HEK293 (cell line): ENCODE measurements around the gene TNFSF12.
A peak's percentile ranks its signal among the peaks of the same experiment; 100 is the strongest.

Source experiments
- CTCF ChIA-PET: fragments of 350-600 bp; formaldehyde crosslinking; extraction: SDS; loops from one replicate; lab custom pipeline; 2021; ENCODE audit warnings: antibody characterized with exemption; lab: Yijun Ruan, JAX
- POLR2A ChIA-PET: fragments of 300-600 bp; formaldehyde crosslinking; extraction: SDS; loops from one replicate; lab custom pipeline; 2020; ENCODE audit warnings: antibody characterized with exemption, inconsistent platforms; lab: Yijun Ruan, JAX
- H3K27ac ChIP-seq: fragments of 200-500 bp; sonication (Bioruptor generic); 2 replicates; pipeline ENCODE4 v1.5.1; 2014; ENCODE audit warnings: low read depth, low read length, control low read depth, inconsistent platforms; ENCODE audit errors: extremely low read depth
- H3K36me3 ChIP-seq, 2 experiments: fragments of 200-500 bp in 1 of 2; sonication (Bioruptor generic) in 1 of 2; 1 replicate in 1 of 2; 2 replicates in 1 of 2; pipeline ENCODE4 v1.5.1; 2014 to 2017; ENCODE audit warnings: inconsistent platforms in 2 of 2, low read length in 2 of 2; ENCODE audit not compliant: control insufficient read depth in 2 of 2, insufficient read depth in 1 of 2
- H3K4me1 ChIP-seq: fragments of 200-500 bp; sonication (Bioruptor generic); 2 replicates; pipeline ENCODE4 v1.5.1; 2014; ENCODE audit warnings: mild to moderate bottlenecking, low read length, inconsistent platforms; ENCODE audit not compliant: control insufficient read depth, insufficient read depth
- H3K4me3 ChIP-seq: 2 replicates; pipeline ENCODE4 v1.5.1; 2011; ENCODE audit warnings: low read depth, mild to moderate bottlenecking, control low read depth, low read length, moderate library complexity
- H3K9me3 ChIP-seq: fragments of 200-500 bp; sonication (Bioruptor generic); 2 replicates; pipeline ENCODE4 v1.5.1; 2014; ENCODE audit warnings: low read depth, low read length, inconsistent platforms; ENCODE audit not compliant: control insufficient read depth, insufficient read depth
- GFI1B ChIP-seq: fragments of 450-650 bp; formaldehyde crosslinking; IDR thresholded peaks from 2 replicates; pipeline ENCODE4 v1.5.1; 2016; ENCODE audit warnings: missing biosample characterization, missing genetic modification characterization
- REPIN1 ChIP-seq: fragments of 450-650 bp; formaldehyde crosslinking; IDR thresholded peaks from 2 replicates; pipeline ENCODE4 v1.5.1; 2017; ENCODE audit warnings: missing biosample characterization, missing genetic modification characterization, low read depth
- SALL2 ChIP-seq: fragments of 450-650 bp; formaldehyde crosslinking; IDR thresholded peaks from 2 replicates; pipeline ENCODE4 v1.5.0; 2017; ENCODE audit warnings: missing biosample characterization, mild to moderate bottlenecking, missing genetic modification characterization, borderline replicate concordance
- WT1 ChIP-seq: fragments of 450-650 bp; formaldehyde crosslinking; IDR thresholded peaks from 2 replicates; pipeline ENCODE4 v1.5.1; 2016; ENCODE audit warnings: missing biosample characterization, missing genetic modification characterization
- ZNF10 ChIP-seq: fragments of 450-650 bp; formaldehyde crosslinking; IDR thresholded peaks from 2 replicates; pipeline ENCODE4 v1.5.1; 2017; ENCODE audit warnings: missing biosample characterization, missing genetic modification characterization
- ZNF121 ChIP-seq: fragments of 450-650 bp; formaldehyde crosslinking; IDR thresholded peaks from 2 replicates; pipeline ENCODE4 v1.5.1; 2016; ENCODE audit warnings: missing biosample characterization, missing genetic modification characterization
- ZNF175 ChIP-seq: fragments of 450-650 bp; formaldehyde crosslinking; IDR thresholded peaks from 2 replicates; pipeline ENCODE4 v1.5.1; 2016; ENCODE audit warnings: missing biosample characterization, missing genetic modification characterization
- ZNF221 ChIP-seq: fragments of 450-650 bp; formaldehyde crosslinking; IDR thresholded peaks from 2 replicates; pipeline ENCODE4 v1.5.1; 2017; ENCODE audit warnings: missing biosample characterization, missing genetic modification characterization, borderline replicate concordance
- ZNF350 ChIP-seq: fragments of 450-650 bp; formaldehyde crosslinking; IDR thresholded peaks from 2 replicates; pipeline ENCODE4 v1.5.0; 2017; ENCODE audit warnings: missing biosample characterization, mild to moderate bottlenecking, missing genetic modification characterization
- ZNF426 ChIP-seq: fragments of 450-650 bp; formaldehyde crosslinking; IDR thresholded peaks from 2 replicates; pipeline ENCODE4 v1.5.1; 2017; ENCODE audit warnings: missing biosample characterization, missing genetic modification characterization, mild to moderate bottlenecking, inconsistent platforms, moderate library complexity
- ZNF433 ChIP-seq: fragments of 450-650 bp; formaldehyde crosslinking; IDR thresholded peaks from 2 replicates; pipeline ENCODE4 v1.5.1; 2016; ENCODE audit warnings: missing biosample characterization, missing genetic modification characterization, low read depth
- ZNF510 ChIP-seq: fragments of 450-650 bp; formaldehyde crosslinking; IDR thresholded peaks from 2 replicates; pipeline ENCODE4 v1.5.1; 2018; ENCODE audit warnings: mild to moderate bottlenecking, missing genetic modification characterization, missing biosample characterization; ENCODE audit not compliant: insufficient replicate concordance
- ZNF549 ChIP-seq: fragments of 450-650 bp; IDR thresholded peaks from 2 replicates; pipeline ENCODE4 v1.5.1; 2018; ENCODE audit warnings: missing biosample characterization, missing genetic modification characterization, mild to moderate bottlenecking, inconsistent platforms, moderate library complexity
- ZNF560 ChIP-seq: fragments of 450-650 bp; formaldehyde crosslinking; IDR thresholded peaks from 2 replicates; pipeline ENCODE4 v1.5.1; 2017; ENCODE audit warnings: missing biosample characterization, missing genetic modification characterization, borderline replicate concordance
- ZNF600 ChIP-seq: fragments of 450-650 bp; formaldehyde crosslinking; IDR thresholded peaks from 2 replicates; pipeline ENCODE4 v1.5.1; 2016; ENCODE audit warnings: missing biosample characterization, missing genetic modification characterization
- ZNF677 ChIP-seq: fragments of 450-650 bp; IDR thresholded peaks from 2 replicates; pipeline ENCODE4 v1.5.0; 2018; ENCODE audit warnings: missing biosample characterization, mild to moderate bottlenecking, missing genetic modification characterization, moderate library complexity
- ZSCAN23 ChIP-seq: fragments of 450-650 bp; formaldehyde crosslinking; IDR thresholded peaks from 2 replicates; pipeline ENCODE4 v1.5.1; 2016; ENCODE audit warnings: missing biosample characterization, missing genetic modification characterization
- TF ChIP-seq, protein P1 (sequence below): fragments of 450-650 bp; formaldehyde crosslinking; IDR thresholded peaks from 2 replicates; pipeline ENCODE4 v1.5.1; 2017; ENCODE audit warnings: missing biosample characterization, mild to moderate bottlenecking, missing genetic modification characterization, moderate library complexity
- TF ChIP-seq, protein P2 (sequence below): fragments of 450-650 bp; formaldehyde crosslinking; IDR thresholded peaks from 2 replicates; pipeline ENCODE4 v1.5.1; 2017; ENCODE audit warnings: missing biosample characterization, missing genetic modification characterization
- TF ChIP-seq, protein P3 (sequence below): fragments of 450-650 bp; formaldehyde crosslinking; IDR thresholded peaks from 2 replicates; pipeline ENCODE4 v1.5.1; 2016; ENCODE audit warnings: missing biosample characterization, missing genetic modification characterization
- TF ChIP-seq, protein P4 (sequence below): IDR thresholded peaks from 2 replicates; pipeline ENCODE4 v1.6.1; 2011; ENCODE audit warnings: mild to moderate bottlenecking, low read depth, low read length, borderline replicate concordance
- TF ChIP-seq, protein P5 (sequence below): fragments of 450-650 bp; formaldehyde crosslinking; optimal IDR thresholded peaks from 2 replicates; pipeline ENCODE3; 2016; ENCODE audit warnings: missing biosample characterization, mild to moderate bottlenecking, missing genetic modification characterization
- TF ChIP-seq, protein P6 (sequence below): fragments of 450-650 bp; formaldehyde crosslinking; IDR thresholded peaks from 2 replicates; pipeline ENCODE4 v1.5.1; 2017; ENCODE audit warnings: missing biosample characterization, missing genetic modification characterization
- TF ChIP-seq, protein P7 (sequence below): fragments of 450-650 bp; formaldehyde crosslinking; IDR thresholded peaks from 2 replicates; pipeline ENCODE4 v1.5.1; 2017; ENCODE audit warnings: missing biosample characterization, missing genetic modification characterization

The TNFSF12 gene

DNA sequence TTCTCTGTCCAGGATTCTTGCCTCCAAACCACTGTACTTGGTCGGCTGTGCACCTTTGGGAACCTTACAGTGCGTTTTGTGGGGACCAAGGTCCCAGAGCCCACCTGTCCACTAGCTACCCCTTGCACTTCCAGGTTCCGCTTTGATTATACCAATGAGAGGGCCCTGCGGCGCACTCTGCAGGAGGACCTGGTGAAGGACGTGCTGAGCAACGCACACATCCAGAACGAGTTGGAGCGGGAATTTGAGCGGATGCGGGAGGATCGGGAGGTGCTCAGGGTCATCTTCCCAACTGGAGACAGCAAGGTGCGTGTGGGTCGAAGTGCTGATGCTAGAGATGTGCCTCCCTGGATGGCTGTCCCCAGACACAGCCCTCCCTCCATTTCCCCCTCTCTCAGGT lies 45.9 kb upstream of the TNFSF12 start:
- Histone ChIP-seq H3K4me3 (no peak overlapping the region), H3K4me1 (no peaks in the 10 kb centered on the region), H3K36me3 (peaks cover 94 to 97% of the 10 kb centered on the region in 2 experiments), H3K9me3 (no peaks in the 10 kb centered on the region), H3K27ac (no peak overlapping the region)
- POLR2A ChIA-PET = interaction anchor here (0.7 to 1.7 kb wide), 2 partner anchors 9 to 18 kb away, joined by 4 to 7 read pairs; partner anchors contain the start of gene POLR2A
- TF ChIP-seq ZNF600 (tag by site-specific recombination) (peak; percentile 85), ZNF549 (tag by site-specific recombination) (no peak), ZNF221 (no peak), REPIN1 (tag by site-specific recombination) (no peak), ZNF510 (no peak)
- CTCF ChIA-PET = interaction anchor here (0.6 to 3.4 kb wide), 6 partner anchors 9 to 57 kb away, joined by 3 to 25 read pairs (median 4); no protein-coding TSS in a partner anchor

DNA sequence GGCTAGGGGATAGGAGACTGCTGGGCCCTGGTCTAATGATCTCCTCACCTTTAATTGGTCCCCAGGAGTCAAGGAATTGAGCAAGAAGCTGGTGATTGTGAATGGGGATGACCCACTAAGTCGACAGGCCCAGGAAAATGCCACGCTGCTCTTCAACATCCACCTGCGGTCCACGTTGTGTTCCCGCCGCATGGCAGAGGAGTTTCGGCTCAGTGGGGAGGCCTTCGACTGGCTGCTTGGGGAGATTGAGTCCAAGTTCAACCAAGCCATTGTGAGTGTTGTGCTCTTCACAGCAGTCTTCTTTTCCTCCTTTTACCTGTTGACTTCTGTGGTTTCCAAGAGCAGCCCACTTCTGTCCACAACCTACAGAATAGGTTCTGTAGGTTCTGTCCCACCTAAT lies 45.3 kb upstream of the TNFSF12 start:
- CTCF ChIA-PET = interaction anchor here (0.6 to 3.4 kb wide), 7 partner anchors 10 to 541 kb away, joined by 3 to 25 read pairs (median 3); no protein-coding TSS in a partner anchor
- Histone ChIP-seq H3K9me3 (no peaks in the 10 kb centered on the region), H3K4me1 (no peaks in the 10 kb centered on the region), H3K27ac (no peak overlapping the region), H3K36me3 (peaks cover 93 to 97% of the 10 kb centered on the region in 2 experiments), H3K4me3 (no peak overlapping the region)
- POLR2A ChIA-PET = interaction anchor here (0.6 to 1.7 kb wide), 2 partner anchors 19 to 177 kb away, joined by 3 to 7 read pairs; partner anchors contain the start of gene POLR2A
- TF ChIP-seq, protein P1, sequence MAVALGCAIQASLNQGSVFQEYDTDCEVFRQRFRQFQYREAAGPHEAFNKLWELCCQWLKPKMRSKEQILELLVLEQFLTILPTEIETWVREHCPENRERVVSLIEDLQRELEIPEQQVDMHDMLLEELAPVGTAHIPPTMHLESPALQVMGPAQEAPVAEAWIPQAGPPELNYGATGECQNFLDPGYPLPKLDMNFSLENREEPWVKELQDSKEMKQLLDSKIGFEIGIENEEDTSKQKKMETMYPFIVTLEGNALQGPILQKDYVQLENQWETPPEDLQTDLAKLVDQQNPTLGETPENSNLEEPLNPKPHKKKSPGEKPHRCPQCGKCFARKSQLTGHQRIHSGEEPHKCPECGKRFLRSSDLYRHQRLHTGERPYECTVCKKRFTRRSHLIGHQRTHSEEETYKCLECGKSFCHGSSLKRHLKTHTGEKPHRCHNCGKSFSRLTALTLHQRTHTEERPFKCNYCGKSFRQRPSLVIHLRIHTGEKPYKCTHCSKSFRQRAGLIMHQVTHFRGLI (tag by site-specific recombination) = no peak
- TF ChIP-seq ZNF560 (tag by site-specific recombination) (no peak), ZNF121 (no peak), ZNF10 (no peak), ZNF175 (tag by site-specific recombination) (no peak), ZNF677 (tag by site-specific recombination) (no peak), ZSCAN23 (no peak), ZNF426 (tag by site-specific recombination) (no peak), WT1 (tag by site-specific recombination) (no peak), ZNF433 (no peak), SALL2 (tag by site-specific recombination) (no peak), ZNF350 (tag by site-specific recombination) (no peak), GFI1B (tag by site-specific recombination) (no peak)
- TF ChIP-seq, protein P2, sequence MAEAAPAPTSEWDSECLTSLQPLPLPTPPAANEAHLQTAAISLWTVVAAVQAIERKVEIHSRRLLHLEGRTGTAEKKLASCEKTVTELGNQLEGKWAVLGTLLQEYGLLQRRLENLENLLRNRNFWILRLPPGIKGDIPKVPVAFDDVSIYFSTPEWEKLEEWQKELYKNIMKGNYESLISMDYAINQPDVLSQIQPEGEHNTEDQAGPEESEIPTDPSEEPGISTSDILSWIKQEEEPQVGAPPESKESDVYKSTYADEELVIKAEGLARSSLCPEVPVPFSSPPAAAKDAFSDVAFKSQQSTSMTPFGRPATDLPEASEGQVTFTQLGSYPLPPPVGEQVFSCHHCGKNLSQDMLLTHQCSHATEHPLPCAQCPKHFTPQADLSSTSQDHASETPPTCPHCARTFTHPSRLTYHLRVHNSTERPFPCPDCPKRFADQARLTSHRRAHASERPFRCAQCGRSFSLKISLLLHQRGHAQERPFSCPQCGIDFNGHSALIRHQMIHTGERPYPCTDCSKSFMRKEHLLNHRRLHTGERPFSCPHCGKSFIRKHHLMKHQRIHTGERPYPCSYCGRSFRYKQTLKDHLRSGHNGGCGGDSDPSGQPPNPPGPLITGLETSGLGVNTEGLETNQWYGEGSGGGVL (tag by site-specific recombination) = no peak
- TF ChIP-seq, protein P3, sequence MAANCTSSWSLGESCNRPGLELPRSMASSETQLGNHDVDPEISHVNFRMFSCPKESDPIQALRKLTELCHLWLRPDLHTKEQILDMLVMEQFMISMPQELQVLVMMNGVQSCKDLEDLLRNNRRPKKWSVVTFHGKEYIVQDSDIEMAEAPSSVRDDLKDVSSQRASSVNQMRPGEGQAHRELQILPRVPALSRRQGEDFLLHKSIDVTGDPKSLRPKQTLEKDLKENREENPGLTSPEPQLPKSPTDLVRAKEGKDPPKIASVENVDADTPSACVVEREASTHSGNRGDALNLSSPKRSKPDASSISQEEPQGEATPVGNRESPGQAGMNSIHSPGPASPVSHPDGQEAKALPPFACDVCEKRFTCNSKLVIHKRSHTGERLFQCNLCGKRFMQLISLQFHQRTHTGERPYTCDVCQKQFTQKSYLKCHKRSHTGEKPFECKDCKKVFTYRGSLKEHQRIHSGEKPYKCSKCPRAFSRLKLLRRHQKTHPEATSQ = no peak
- TF ChIP-seq, protein P4, sequence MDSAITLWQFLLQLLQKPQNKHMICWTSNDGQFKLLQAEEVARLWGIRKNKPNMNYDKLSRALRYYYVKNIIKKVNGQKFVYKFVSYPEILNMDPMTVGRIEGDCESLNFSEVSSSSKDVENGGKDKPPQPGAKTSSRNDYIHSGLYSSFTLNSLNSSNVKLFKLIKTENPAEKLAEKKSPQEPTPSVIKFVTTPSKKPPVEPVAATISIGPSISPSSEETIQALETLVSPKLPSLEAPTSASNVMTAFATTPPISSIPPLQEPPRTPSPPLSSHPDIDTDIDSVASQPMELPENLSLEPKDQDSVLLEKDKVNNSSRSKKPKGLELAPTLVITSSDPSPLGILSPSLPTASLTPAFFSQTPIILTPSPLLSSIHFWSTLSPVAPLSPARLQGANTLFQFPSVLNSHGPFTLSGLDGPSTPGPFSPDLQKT = no peak
- TF ChIP-seq, protein P5, sequence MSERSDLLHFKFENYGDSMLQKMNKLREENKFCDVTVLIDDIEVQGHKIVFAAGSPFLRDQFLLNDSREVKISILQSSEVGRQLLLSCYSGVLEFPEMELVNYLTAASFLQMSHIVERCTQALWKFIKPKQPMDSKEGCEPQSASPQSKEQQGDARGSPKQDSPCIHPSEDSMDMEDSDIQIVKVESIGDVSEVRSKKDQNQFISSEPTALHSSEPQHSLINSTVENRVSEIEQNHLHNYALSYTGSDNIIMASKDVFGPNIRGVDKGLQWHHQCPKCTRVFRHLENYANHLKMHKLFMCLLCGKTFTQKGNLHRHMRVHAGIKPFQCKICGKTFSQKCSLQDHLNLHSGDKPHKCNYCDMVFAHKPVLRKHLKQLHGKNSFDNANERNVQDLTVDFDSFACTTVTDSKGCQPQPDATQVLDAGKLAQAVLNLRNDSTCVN = no peak
- TF ChIP-seq, protein P6, sequence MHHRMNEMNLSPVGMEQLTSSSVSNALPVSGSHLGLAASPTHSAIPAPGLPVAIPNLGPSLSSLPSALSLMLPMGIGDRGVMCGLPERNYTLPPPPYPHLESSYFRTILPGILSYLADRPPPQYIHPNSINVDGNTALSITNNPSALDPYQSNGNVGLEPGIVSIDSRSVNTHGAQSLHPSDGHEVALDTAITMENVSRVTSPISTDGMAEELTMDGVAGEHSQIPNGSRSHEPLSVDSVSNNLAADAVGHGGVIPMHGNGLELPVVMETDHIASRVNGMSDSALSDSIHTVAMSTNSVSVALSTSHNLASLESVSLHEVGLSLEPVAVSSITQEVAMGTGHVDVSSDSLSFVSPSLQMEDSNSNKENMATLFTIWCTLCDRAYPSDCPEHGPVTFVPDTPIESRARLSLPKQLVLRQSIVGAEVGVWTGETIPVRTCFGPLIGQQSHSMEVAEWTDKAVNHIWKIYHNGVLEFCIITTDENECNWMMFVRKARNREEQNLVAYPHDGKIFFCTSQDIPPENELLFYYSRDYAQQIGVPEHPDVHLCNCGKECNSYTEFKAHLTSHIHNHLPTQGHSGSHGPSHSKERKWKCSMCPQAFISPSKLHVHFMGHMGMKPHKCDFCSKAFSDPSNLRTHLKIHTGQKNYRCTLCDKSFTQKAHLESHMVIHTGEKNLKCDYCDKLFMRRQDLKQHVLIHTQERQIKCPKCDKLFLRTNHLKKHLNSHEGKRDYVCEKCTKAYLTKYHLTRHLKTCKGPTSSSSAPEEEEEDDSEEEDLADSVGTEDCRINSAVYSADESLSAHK (tag by site-specific recombination) = no peak
- TF ChIP-seq, protein P7, sequence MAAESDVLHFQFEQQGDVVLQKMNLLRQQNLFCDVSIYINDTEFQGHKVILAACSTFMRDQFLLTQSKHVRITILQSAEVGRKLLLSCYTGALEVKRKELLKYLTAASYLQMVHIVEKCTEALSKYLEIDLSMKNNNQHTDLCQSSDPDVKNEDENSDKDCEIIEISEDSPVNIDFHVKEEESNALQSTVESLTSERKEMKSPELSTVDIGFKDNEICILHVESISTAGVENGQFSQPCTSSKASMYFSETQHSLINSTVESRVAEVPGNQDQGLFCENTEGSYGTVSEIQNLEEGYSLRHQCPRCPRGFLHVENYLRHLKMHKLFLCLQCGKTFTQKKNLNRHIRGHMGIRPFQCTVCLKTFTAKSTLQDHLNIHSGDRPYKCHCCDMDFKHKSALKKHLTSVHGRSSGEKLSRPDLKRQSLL (tag by site-specific recombination) = no peak
